ENCODE data around the gene PRKCA. TPM values are rescaled to one million over a fixed set of nuclear protein-coding genes. Genes with fewer than 3 reads are reported as not detected.

The PRKCA gene
- total and polyA plus RNA-seq, 2 of the 13 experiments (the other 11 are each of a cell fraction or from before 2014, with no cell fraction given), result 18.5 to 21.5 TPM

- TF ChIP-seq SNAPC5 (CRISPR knock-in tag; IDR thresholded peaks at IDR 0.05; ENCODE audit: borderline replicate concordance) (no peak), NFKB2 (CRISPR knock-in tag; IDR thresholded peaks at IDR 0.05; ENCODE audit: borderline replicate concordance) (peak; percentile 87; the same call in 1 of the 2 replicates), ZUFSP (CRISPR knock-in tag; IDR thresholded peaks at IDR 0.05; ENCODE audit: borderline replicate concordance) (no peak), ZFAT (CRISPR knock-in tag; conservative IDR thresholded peaks at IDR 0.05) (no peak), SRF (IDR thresholded peaks at IDR 0.05; ENCODE audit: low read depth, low read length) (no peak), WIZ (CRISPR knock-in tag; IDR thresholded peaks at IDR 0.05) (no peak), ZNF318 (CRISPR knock-in tag; IDR thresholded peaks at IDR 0.05) (no peak), ZKSCAN5 (CRISPR knock-in tag; IDR thresholded peaks at IDR 0.05) (no peak), ZNF512B (CRISPR knock-in tag; IDR thresholded peaks at IDR 0.05; ENCODE audit: borderline replicate concordance) (no peak), RBAK (CRISPR knock-in tag; IDR thresholded peaks at IDR 0.05) (no peak), ZFP36 (IDR thresholded peaks at IDR 0.05; ENCODE audit: borderline replicate concordance, low read depth, low read length, partially characterized antibody) (no peak), TARDBP (CRISPR knock-in tag; IDR thresholded peaks at IDR 0.05) (0 out of 2 replicates have a peak, but pooled peaks have one; percentile 20)
Measured at GRCh38 chr17:66567234-66568170, 265.1 kb downstream of the PRKCA start (continued).

All from HepG2 (cell line).